ENCODE results near the gene BSND. TPM values are rescaled to one million over a fixed set of nuclear protein-coding genes. Genes with fewer than 3 reads are reported as not detected.
A peak's percentile ranks its signal among the peaks of the same experiment; 100 is the strongest.

Gene BSND
- total RNA-seq, 1 experiment from 2014 or later = 0.17 TPM

GRCh38 chr1:54998100-54998499 lies 633 bp upstream of the BSND start:
- H3K4me2 ChIP-seq (ENCODE audit: insufficient read depth, insufficient read length, low read length) = peak overlapping the region; percentile 68
- 0 out of 7 replicates have a peak overlapping the region, but pooled peaks of 1 of the 3 experiments have one; percentile 19 for H3K27ac Mint-ChIP-seq

More at GRCh38 chr1:54998100-54998499, 633 bp upstream of the BSND start:
- H3K56ac ChIP-seq (ENCODE audit: insufficient read length, low read depth, low read length) = no peak overlapping the region
- no peak overlapping the region for H2BK5ac ChIP-seq (ENCODE audit: insufficient read length, low read length)
- no peak overlapping the region for H2AK5ac ChIP-seq (ENCODE audit: insufficient read length, low read length)
- no peaks in the 10 kb centered on the region for H3K36me3 Mint-ChIP-seq (ENCODE audit: insufficient read depth in 1 of 3, low read depth in 3 of 3)
- no peaks in the 10 kb centered on the region for H3K79me1 ChIP-seq (ENCODE audit: insufficient read depth, low read depth, low read length, poor library complexity, severe bottlenecking)
- H4K5ac ChIP-seq (ENCODE audit: insufficient read length, low read depth, low read length) = no peak overlapping the region
- no CpG with 5 or more reads among the region's 6 CpGs for WGBS (ENCODE audit: extremely low coverage, insufficient read length, low lambda C conversion rate)
- H2BK12ac ChIP-seq (ENCODE audit: insufficient read length, low read depth, low read length) = no peak overlapping the region
- H4K8ac ChIP-seq (replicated peaks; ENCODE audit: insufficient read length, low read depth, low read length) = no peak overlapping the region
- H3K4me3 Mint-ChIP-seq = no peak overlapping the region
- H2BK120ac ChIP-seq (ENCODE audit: low read depth, low read length, poor library complexity, severe bottlenecking) = no peak overlapping the region
- no peak overlapping the region for H4K91ac ChIP-seq (ENCODE audit: insufficient read length, low read depth, low read length)
- no peaks in the 10 kb centered on the region for H3K9me3 ChIP-seq (ENCODE audit: control insufficient read depth, low read depth, low read length)
- H2BK20ac ChIP-seq (ENCODE audit: low read depth, low read length, poor library complexity, severe bottlenecking) = no peak overlapping the region
- no peak overlapping the region for H3T11ph ChIP-seq (ENCODE audit: low read length)
- DNase-seq = no peak
- H3K14ac ChIP-seq (ENCODE audit: insufficient read depth, low read length) = no peak overlapping the region
- H3K27ac ChIP-seq (ENCODE audit: insufficient read length, low read depth, low read length) = no peak overlapping the region
- H3K9me3 Mint-ChIP-seq = no peaks in the 10 kb centered on the region; a peak in 1 of 5 replicates
- no peak overlapping the region for H3K9ac ChIP-seq (ENCODE audit: extremely low read depth, insufficient read length, low read length)
- H3K4ac ChIP-seq (ENCODE audit: low read depth, low read length) = no peak overlapping the region
- no peak overlapping the region for H3K18ac ChIP-seq (ENCODE audit: insufficient read length, low read depth, low read length)
- peaks cover 41 to 47% of the 10 kb centered on the region in 2 experiments for H3K4me1 Mint-ChIP-seq
- H2BK15ac ChIP-seq (ENCODE audit: low read depth, low read length) = no peak overlapping the region
- no peak for TF ChIP-seq CTCF (conservative IDR thresholded peaks at IDR 0.05)
- no peaks in the 10 kb centered on the region for H3K79me2 ChIP-seq (ENCODE audit: insufficient read depth, low read length)
- peaks cover 7% of the 10 kb centered on the region for H3K23me2 ChIP-seq (ENCODE audit: insufficient read length, low read depth, low read length, poor library complexity, severe bottlenecking)
- H4K20me1 ChIP-seq (ENCODE audit: control insufficient read depth, insufficient read depth, insufficient read length) = no peaks in the 10 kb centered on the region
- H3K4me1 ChIP-seq (ENCODE audit: insufficient read depth, low read length) = peaks cover 14% of the 10 kb centered on the region; the same call in 1 of the 2 replicates
- H3K23ac ChIP-seq (ENCODE audit: insufficient read length, low read depth, low read length) = no peak overlapping the region
- H3K27me3 ChIP-seq (ENCODE audit: insufficient read depth, low read length) = peaks cover 27% of the 10 kb centered on the region; the same call in 1 of the 2 replicates
- H2AFZ ChIP-seq (ENCODE audit: low read length) = no peak overlapping the region
- H3K27me3 Mint-ChIP-seq (ENCODE audit: low read depth) = peaks cover 54% of the 10 kb centered on the region
